HepG2 (cell line): ENCODE measurements around the gene CACNA1F. TPM values are rescaled to one million over a fixed set of nuclear protein-coding genes. Genes with fewer than 3 reads are reported as not detected.

Source experiments
- ATAC-seq: fragments of 200-7000 bp; cut with Tn5 transposase; 3 replicates; pipeline ENCODE4 v1.9.1; 2020; ENCODE audit warnings: mild to moderate bottlenecking, moderate library complexity
- BruUV-seq: library from RNA; stranded (reverse); fragments of 400-500 nt; replicated peaks from 2 replicates; lab custom pipeline; 2021; lab: Mats Ljungman, UMichigan
- CTCF ChIA-PET: fragments of 300-600 bp; formaldehyde crosslinking; extraction: SDS; loops from one replicate; lab custom pipeline; 2021; ENCODE audit warnings: low total read pairs, inconsistent platforms, low intra/inter-chr PET ratio; lab: Yijun Ruan, JAX
- POLR2A ChIA-PET: fragments of 350-600 bp; sonication (Branson Sonifier 250); formaldehyde crosslinking; loops from one replicate; lab custom pipeline; 2020; ENCODE audit warnings: antibody characterized with exemption, inconsistent platforms; lab: Yijun Ruan, JAX
- DNase-seq: peaks from one replicate; pipeline ENCODE4 v3.0.0-alpha.2; 2015; ENCODE audit warnings: low spot score
- FAIRE-seq: peaks from 3 replicates; lab custom pipeline; 2011; peaks lifted over from hg19 to GRCh38; lab: Jason Lieb, UNC
- H2AFZ ChIP-seq: one replicate; pipeline ENCODE4 v1.6.1; 2011; ENCODE audit warnings: low read length, inconsistent platforms
- H3K27ac ChIP-seq: fragments of 300-600 bp; 3 replicates; pipeline ENCODE4 v1.8.0; 2011; ENCODE audit warnings: mixed run types, mild to moderate bottlenecking, mixed read lengths, low read length, inconsistent platforms; ENCODE audit not compliant: insufficient read depth; ENCODE audit errors: extremely low read length
- H3K27me3 ChIP-seq, 2 experiments: fragments of 200-600 bp in 1 of 2; 2 replicates in 1 of 2; 3 replicates in 1 of 2; pipeline versions ENCODE4 v1.6.0 to v1.8.0; 2011; ENCODE audit warnings: low read length in 2 of 2, mild to moderate bottlenecking in 2 of 2, moderate library complexity in 2 of 2, inconsistent platforms in 1 of 2; ENCODE audit not compliant: insufficient read depth in 2 of 2, control insufficient read depth in 1 of 2
- H3K36me3 ChIP-seq, 2 experiments: fragments of 200-600 bp in 1 of 2; replicated peaks in 1 of 2; 2 replicates in 1 of 2; 3 replicates in 1 of 2; pipeline versions ENCODE4 v1.5.1 to v1.8.0; 2011; ENCODE audit warnings: low read length in 2 of 2, inconsistent platforms in 1 of 2; ENCODE audit not compliant: insufficient read depth in 2 of 2, control insufficient read depth in 1 of 2
- H3K4me1 ChIP-seq: 2 replicates; pipeline ENCODE4 v1.5.1; 2012; ENCODE audit warnings: low read length, inconsistent platforms; ENCODE audit not compliant: insufficient read depth
- H3K4me2 ChIP-seq: 2 replicates; pipeline ENCODE4 v1.6.0; 2011; ENCODE audit warnings: low read depth, low read length, inconsistent platforms
- H3K4me3 ChIP-seq, 3 experiments: fragments of 200-600 bp in 1 of 3; sonication (generic), shearing (Covaris generic) in 1 of 3; replicated peaks in 1 of 3; 2 replicates each; pipeline ENCODE4 v1.5.1; 2011 to 2016; ENCODE audit warnings: low read length in 3 of 3, inconsistent platforms in 2 of 3, low read depth in 2 of 3, mild to moderate bottlenecking in 2 of 3, control low read depth in 1 of 3, mixed read lengths in 1 of 3; ENCODE audit not compliant: insufficient read depth in 1 of 3
- H3K79me2 ChIP-seq: one replicate; pipeline ENCODE4 v1.6.1; 2011; ENCODE audit warnings: low read length, inconsistent platforms; ENCODE audit not compliant: insufficient read depth
- H3K9ac ChIP-seq: 2 replicates; pipeline ENCODE4 v1.6.0; 2011; ENCODE audit warnings: mild to moderate bottlenecking, low read depth, low read length, inconsistent platforms; ENCODE audit not compliant: insufficient read depth
- H3K9me3 ChIP-seq: 2 replicates; pipeline ENCODE4 v1.5.1; 2012; ENCODE audit warnings: mild to moderate bottlenecking, low read length
- H4K20me1 ChIP-seq: 2 replicates; pipeline ENCODE4 v1.6.0; 2011; ENCODE audit warnings: inconsistent platforms, mild to moderate bottlenecking, low read length, moderate library complexity; ENCODE audit not compliant: insufficient read depth
- FOXC1 ChIP-seq: sonication (generic); formaldehyde crosslinking; IDR thresholded peaks from 2 replicates; pipeline ENCODE4 v1.8.0; 2022; ENCODE audit warnings: mild to moderate bottlenecking, missing genetic modification reagents, borderline replicate concordance
- JUND ChIP-seq: sonication (generic); formaldehyde crosslinking; IDR thresholded peaks from 2 replicates; pipeline ENCODE4 v1.8.0; 2022; ENCODE audit warnings: mild to moderate bottlenecking, missing genetic modification reagents
- WGBS: methylation state at CpG from one replicate; pipeline ENCODE4 v1.1.6; 2017; ENCODE audit warnings: low lambda C conversion rate; 5-methylcytosine and 5-hydroxymethylcytosine counted together
- in situ Hi-C: cut with HindIII; loops from 2 replicates; pipeline ENCODE4 v1.10.0; 2017; ENCODE audit warnings: low pct_unique_long_range_greater_than_20kb; ENCODE audit not compliant: extremely low pct_ligation_motif_present
- intact Hi-C: fragments of 100-400 bp; cut with micrococcal nuclease; formaldehyde crosslinking; loops from one replicate; pipeline ENCODE4 v1.10.0; 2022; ENCODE audit not compliant: unreplicated experiment
- polyA plus RNA-seq, 8 experiments: library from polyadenylated mRNA; depleted of rRNA in 3 of 8; stranded (reverse) in 7 of 8; unstranded in 1 of 8; fragments of >200 nt; fragmentation: Illumina TruSeq in 4 of 8; extraction: Trizol in 4 of 8; gene quantifications; 2 replicates each; pipeline versions ENCODE4 v1.2.1 to v1.2.3, GENCODE V29; 2011 to 2016; ENCODE audit warnings: low read depth in 4 of 8, missing spikeins in 1 of 8, mixed read lengths in 1 of 8; ENCODE audit not compliant: insufficient read depth in 1 of 8
- total RNA-seq, 5 experiments: library from RNA; depleted of rRNA; stranded (reverse); fragments of >200 nt; fragmentation: Illumina TruSeq; extraction: Trizol; gene quantifications; 2 replicates each; pipeline ENCODE4 v1.2.3, GENCODE V29; 2016; ENCODE audit warnings: low read depth in 1 of 5
- TF ChIP-seq, protein P1 (sequence below): sonication (generic); formaldehyde crosslinking; IDR thresholded peaks from 2 replicates; pipeline ENCODE4 v1.4.0; 2020; ENCODE audit warnings: missing genetic modification reagents
- TF ChIP-seq, protein P2 (sequence below): sonication (generic); formaldehyde crosslinking; IDR thresholded peaks from 2 replicates; pipeline ENCODE4 v1.5.1; 2020; ENCODE audit warnings: mild to moderate bottlenecking, missing genetic modification reagents

The CACNA1F gene
- total and polyA plus RNA-seq, 2 of the 13 experiments (the other 11 are each of a cell fraction or from before 2014, with no cell fraction given) = 0.03 TPM; not detected in 1

DNA sequence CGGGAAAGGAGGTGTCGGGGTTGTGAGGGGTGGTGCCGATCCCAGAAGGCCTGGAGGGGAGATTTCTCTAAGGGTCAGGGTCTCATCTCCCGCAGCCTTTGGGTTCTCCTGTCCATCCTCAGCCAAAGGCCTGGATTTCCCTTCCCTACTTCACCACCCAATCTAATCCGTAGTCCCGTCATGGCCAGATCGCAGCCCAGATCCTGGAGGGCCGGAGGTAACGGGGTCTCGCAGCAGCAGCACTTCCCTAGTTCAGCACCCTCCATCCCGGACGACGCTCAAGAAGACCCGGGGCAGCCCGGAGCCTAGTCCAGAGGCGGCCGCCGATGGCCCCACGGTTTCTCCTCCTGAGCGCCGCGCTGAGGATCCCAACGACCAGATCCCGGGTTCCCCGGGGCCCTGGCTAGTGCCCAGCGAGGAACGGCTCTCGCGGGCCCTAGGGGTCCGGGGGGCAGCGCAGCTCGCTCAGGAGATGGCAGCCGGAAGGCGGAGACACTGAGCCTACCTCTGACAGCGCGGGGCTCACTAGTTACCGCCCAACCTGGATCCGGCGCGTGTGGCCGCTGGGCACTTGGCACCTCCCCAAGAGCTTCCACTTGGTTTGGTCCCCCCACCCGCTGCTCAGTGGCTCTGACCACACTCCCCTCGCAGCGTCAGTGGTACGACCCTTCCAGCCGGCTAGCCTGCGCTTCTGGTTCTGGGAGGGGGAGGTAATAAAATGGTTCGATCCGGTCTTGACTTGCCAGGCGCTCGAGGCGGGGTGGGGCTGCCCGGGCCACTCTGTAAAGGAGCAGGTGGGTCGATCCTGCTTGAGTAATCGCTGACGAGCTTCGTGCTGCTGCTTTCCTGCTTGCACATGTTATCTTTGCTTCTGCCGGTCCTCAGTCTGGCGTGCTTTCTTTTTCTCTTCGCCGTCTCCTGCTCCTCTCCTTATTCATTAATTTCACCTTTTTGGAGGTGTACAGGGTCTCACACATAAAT, 66.9 kb downstream of the CACNA1F start:
- TF ChIP-seq, protein P1, sequence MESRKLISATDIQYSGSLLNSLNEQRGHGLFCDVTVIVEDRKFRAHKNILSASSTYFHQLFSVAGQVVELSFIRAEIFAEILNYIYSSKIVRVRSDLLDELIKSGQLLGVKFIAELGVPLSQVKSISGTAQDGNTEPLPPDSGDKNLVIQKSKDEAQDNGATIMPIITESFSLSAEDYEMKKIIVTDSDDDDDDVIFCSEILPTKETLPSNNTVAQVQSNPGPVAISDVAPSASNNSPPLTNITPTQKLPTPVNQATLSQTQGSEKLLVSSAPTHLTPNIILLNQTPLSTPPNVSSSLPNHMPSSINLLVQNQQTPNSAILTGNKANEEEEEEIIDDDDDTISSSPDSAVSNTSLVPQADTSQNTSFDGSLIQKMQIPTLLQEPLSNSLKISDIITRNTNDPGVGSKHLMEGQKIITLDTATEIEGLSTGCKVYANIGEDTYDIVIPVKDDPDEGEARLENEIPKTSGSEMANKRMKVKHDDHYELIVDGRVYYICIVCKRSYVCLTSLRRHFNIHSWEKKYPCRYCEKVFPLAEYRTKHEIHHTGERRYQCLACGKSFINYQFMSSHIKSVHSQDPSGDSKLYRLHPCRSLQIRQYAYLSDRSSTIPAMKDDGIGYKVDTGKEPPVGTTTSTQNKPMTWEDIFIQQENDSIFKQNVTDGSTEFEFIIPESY (CRISPR knock-in tag) = peak; percentile 57; the same call in 1 of the 2 replicates
- TF ChIP-seq JUND (CRISPR knock-in tag) = no peak
- TF ChIP-seq, protein P2, sequence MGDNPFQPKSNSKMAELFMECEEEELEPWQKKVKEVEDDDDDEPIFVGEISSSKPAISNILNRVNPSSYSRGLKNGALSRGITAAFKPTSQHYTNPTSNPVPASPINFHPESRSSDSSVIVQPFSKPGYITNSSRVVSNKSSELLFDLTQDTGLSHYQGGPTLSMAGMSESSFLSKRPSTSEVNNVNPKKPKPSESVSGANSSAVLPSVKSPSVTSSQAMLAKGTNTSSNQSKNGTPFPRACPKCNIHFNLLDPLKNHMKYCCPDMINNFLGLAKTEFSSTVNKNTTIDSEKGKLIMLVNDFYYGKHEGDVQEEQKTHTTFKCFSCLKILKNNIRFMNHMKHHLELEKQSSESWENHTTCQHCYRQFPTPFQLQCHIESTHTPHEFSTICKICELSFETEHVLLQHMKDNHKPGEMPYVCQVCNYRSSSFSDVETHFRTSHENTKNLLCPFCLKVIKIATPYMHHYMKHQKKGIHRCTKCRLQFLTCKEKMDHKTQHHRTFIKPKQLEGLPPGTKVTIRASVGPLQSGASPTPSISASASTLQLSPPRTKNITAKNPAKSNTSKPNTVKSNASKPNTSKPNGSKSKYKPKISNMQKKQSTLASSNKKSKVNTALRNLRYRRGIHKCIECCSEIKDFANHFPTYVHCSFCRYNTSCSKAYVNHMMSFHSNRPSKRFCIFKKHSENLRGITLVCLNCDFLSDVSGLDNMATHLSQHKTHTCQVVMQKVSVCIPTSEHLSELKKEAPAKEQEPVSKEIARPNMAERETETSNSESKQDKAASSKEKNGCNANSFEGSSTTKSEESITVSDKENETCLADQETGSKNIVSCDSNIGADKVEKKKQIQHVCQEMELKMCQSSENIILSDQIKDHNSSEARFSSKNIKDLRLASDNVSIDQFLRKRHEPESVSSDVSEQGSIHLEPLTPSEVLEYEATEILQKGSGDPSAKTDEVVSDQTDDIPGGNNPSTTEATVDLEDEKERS (CRISPR knock-in tag) = no peak
- no peak for TF ChIP-seq FOXC1 (CRISPR knock-in tag)
- H3K9ac ChIP-seq = no peak overlapping the region
- peaks cover 33% of the 10 kb centered on the region; the same call in 1 of the 2 replicates for H3K4me1 ChIP-seq
- in situ Hi-C loops (no loop called here), intact Hi-C loops (no loop called here)
- H3K4me2 ChIP-seq = no peak overlapping the region
- no peak overlapping the region for H2AFZ ChIP-seq
- H3K27ac ChIP-seq = no peak overlapping the region
- H3K79me2 ChIP-seq = no peaks in the 10 kb centered on the region
- 83% methylated on average over 10 of the region's 61 CpGs for WGBS
- no peaks in the 10 kb centered on the region for H4K20me1 ChIP-seq
- ATAC-seq (no peak), DNase-seq (no peak), FAIRE-seq (no peak)
- H3K27me3 ChIP-seq = no peaks in the 10 kb centered on the region
- CTCF ChIA-PET = no interaction called here
- H3K9me3 ChIP-seq = no peaks in the 10 kb centered on the region
- H3K36me3 ChIP-seq = no peaks in the 10 kb centered on the region
- POLR2A ChIA-PET = no interaction called here
- H3K4me3 ChIP-seq = no peak overlapping the region
- BruUV-seq = no TSS peak
